ENCODE data around the gene ARSB. TPM values are rescaled to one million over a fixed set of nuclear protein-coding genes. Genes with fewer than 3 reads are reported as not detected.

The ARSB gene
- total RNA-seq, 1 experiment from 2014 or later = 11.4 TPM

GRCh38 chr5:78887384-78888118 lies 97.6 kb downstream of the ARSB start:
- Mint-ChIP-seq H3K27me3 (ENCODE audit: low read depth) (no peaks in the 10 kb centered on the region), H3K4me3 (no peak overlapping the region), H3K4me1 (peaks cover 3 to 4% of the 10 kb centered on the region in 2 experiments; a peak in 2 of 4 replicates), H3K27ac (no peak overlapping the region), H3K36me3 (ENCODE audit: insufficient read depth in 1 of 3, low read depth in 3 of 3) (0 out of 7 replicates have a peak, but pooled peaks cover 0 to 1% (median 0%) of the 10 kb centered on the region in 3 experiments), H3K9me3 (no peaks in the 10 kb centered on the region)
- no peak overlapping the region for H2AK5ac ChIP-seq (ENCODE audit: insufficient read length, low read length)
- H3K4me2 ChIP-seq (ENCODE audit: insufficient read depth, insufficient read length, low read length) = no peak overlapping the region
- H2BK120ac ChIP-seq (ENCODE audit: low read depth, low read length, poor library complexity, severe bottlenecking) = no peak overlapping the region
- no peak overlapping the region for H3K14ac ChIP-seq (ENCODE audit: insufficient read depth, low read length)
- H3K79me1 ChIP-seq (ENCODE audit: insufficient read depth, low read depth, low read length, poor library complexity, severe bottlenecking) = no peaks in the 10 kb centered on the region
- TF ChIP-seq, protein P1, sequence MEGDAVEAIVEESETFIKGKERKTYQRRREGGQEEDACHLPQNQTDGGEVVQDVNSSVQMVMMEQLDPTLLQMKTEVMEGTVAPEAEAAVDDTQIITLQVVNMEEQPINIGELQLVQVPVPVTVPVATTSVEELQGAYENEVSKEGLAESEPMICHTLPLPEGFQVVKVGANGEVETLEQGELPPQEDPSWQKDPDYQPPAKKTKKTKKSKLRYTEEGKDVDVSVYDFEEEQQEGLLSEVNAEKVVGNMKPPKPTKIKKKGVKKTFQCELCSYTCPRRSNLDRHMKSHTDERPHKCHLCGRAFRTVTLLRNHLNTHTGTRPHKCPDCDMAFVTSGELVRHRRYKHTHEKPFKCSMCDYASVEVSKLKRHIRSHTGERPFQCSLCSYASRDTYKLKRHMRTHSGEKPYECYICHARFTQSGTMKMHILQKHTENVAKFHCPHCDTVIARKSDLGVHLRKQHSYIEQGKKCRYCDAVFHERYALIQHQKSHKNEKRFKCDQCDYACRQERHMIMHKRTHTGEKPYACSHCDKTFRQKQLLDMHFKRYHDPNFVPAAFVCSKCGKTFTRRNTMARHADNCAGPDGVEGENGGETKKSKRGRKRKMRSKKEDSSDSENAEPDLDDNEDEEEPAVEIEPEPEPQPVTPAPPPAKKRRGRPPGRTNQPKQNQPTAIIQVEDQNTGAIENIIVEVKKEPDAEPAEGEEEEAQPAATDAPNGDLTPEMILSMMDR (conservative IDR thresholded peaks at IDR 0.05) = no peak
- no peak overlapping the region for H4K91ac ChIP-seq (ENCODE audit: insufficient read length, low read depth, low read length)
- H3K23ac ChIP-seq (ENCODE audit: insufficient read length, low read depth, low read length) = no peak overlapping the region
- H2AFZ ChIP-seq (ENCODE audit: low read length) = no peak overlapping the region
- no peaks in the 10 kb centered on the region for H3K23me2 ChIP-seq (ENCODE audit: insufficient read length, low read depth, low read length, poor library complexity, severe bottlenecking)
- no peak overlapping the region for H2BK12ac ChIP-seq (ENCODE audit: insufficient read length, low read depth, low read length)
- H4K20me1 ChIP-seq (ENCODE audit: control insufficient read depth, insufficient read depth, insufficient read length) = no peaks in the 10 kb centered on the region
- no peaks in the 10 kb centered on the region for H3K27me3 ChIP-seq (ENCODE audit: insufficient read depth, low read length)
- H2BK15ac ChIP-seq (ENCODE audit: low read depth, low read length) = no peak overlapping the region
- no peak overlapping the region for H3K18ac ChIP-seq (ENCODE audit: insufficient read length, low read depth, low read length)
- no peak overlapping the region for H3K9ac ChIP-seq (ENCODE audit: extremely low read depth, insufficient read length, low read length)
- no CpG with 5 or more reads among the region's 6 CpGs for WGBS (ENCODE audit: extremely low coverage, insufficient read length, low lambda C conversion rate)
- H3K9me3 ChIP-seq (ENCODE audit: control insufficient read depth, low read depth, low read length) = no peaks in the 10 kb centered on the region
- DNase-seq = no peak
- no peak overlapping the region for H2BK20ac ChIP-seq (ENCODE audit: low read depth, low read length, poor library complexity, severe bottlenecking)
- no peaks in the 10 kb centered on the region for H3K79me2 ChIP-seq (ENCODE audit: insufficient read depth, low read length)
- H2BK5ac ChIP-seq (ENCODE audit: insufficient read length, low read length) = no peak overlapping the region
- H3K56ac ChIP-seq (ENCODE audit: insufficient read length, low read depth, low read length) = no peak overlapping the region
- no peak overlapping the region for H4K5ac ChIP-seq (ENCODE audit: insufficient read length, low read depth, low read length)
- no peak overlapping the region for H3K4ac ChIP-seq (ENCODE audit: low read depth, low read length)
- H4K8ac ChIP-seq (replicated peaks; ENCODE audit: insufficient read length, low read depth, low read length) = no peak overlapping the region
- no peak overlapping the region for H3K27ac ChIP-seq (ENCODE audit: insufficient read length, low read depth, low read length)
- no peaks in the 10 kb centered on the region; the same call in 1 of the 2 replicates for H3K4me1 ChIP-seq (ENCODE audit: insufficient read depth, low read length)
- no peak overlapping the region for H3T11ph ChIP-seq (ENCODE audit: low read length)

All from H9 (cell line).